ENCODE results near the gene GALNT17.

GRCh38 chr7:71511361-71511807 is 379.4 kb downstream of the GALNT17 start:
- TF ChIP-seq TAF1 (IDR thresholded peaks at IDR 0.05; ENCODE audit: low read depth) (no peak), RAD21 (conservative IDR thresholded peaks at IDR 0.05) (no peak), POLR2AphosphoS5 (IDR thresholded peaks at IDR 0.05) (no peak), SMC3 (conservative IDR thresholded peaks at IDR 0.05; ENCODE audit: poor library complexity) (no peak)
- TF ChIP-seq, protein P1, sequence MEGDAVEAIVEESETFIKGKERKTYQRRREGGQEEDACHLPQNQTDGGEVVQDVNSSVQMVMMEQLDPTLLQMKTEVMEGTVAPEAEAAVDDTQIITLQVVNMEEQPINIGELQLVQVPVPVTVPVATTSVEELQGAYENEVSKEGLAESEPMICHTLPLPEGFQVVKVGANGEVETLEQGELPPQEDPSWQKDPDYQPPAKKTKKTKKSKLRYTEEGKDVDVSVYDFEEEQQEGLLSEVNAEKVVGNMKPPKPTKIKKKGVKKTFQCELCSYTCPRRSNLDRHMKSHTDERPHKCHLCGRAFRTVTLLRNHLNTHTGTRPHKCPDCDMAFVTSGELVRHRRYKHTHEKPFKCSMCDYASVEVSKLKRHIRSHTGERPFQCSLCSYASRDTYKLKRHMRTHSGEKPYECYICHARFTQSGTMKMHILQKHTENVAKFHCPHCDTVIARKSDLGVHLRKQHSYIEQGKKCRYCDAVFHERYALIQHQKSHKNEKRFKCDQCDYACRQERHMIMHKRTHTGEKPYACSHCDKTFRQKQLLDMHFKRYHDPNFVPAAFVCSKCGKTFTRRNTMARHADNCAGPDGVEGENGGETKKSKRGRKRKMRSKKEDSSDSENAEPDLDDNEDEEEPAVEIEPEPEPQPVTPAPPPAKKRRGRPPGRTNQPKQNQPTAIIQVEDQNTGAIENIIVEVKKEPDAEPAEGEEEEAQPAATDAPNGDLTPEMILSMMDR (IDR thresholded peaks at IDR 0.05; ENCODE audit: poor library complexity, severe bottlenecking), result peak; percentile 34
- TF ChIP-seq, protein P2, sequence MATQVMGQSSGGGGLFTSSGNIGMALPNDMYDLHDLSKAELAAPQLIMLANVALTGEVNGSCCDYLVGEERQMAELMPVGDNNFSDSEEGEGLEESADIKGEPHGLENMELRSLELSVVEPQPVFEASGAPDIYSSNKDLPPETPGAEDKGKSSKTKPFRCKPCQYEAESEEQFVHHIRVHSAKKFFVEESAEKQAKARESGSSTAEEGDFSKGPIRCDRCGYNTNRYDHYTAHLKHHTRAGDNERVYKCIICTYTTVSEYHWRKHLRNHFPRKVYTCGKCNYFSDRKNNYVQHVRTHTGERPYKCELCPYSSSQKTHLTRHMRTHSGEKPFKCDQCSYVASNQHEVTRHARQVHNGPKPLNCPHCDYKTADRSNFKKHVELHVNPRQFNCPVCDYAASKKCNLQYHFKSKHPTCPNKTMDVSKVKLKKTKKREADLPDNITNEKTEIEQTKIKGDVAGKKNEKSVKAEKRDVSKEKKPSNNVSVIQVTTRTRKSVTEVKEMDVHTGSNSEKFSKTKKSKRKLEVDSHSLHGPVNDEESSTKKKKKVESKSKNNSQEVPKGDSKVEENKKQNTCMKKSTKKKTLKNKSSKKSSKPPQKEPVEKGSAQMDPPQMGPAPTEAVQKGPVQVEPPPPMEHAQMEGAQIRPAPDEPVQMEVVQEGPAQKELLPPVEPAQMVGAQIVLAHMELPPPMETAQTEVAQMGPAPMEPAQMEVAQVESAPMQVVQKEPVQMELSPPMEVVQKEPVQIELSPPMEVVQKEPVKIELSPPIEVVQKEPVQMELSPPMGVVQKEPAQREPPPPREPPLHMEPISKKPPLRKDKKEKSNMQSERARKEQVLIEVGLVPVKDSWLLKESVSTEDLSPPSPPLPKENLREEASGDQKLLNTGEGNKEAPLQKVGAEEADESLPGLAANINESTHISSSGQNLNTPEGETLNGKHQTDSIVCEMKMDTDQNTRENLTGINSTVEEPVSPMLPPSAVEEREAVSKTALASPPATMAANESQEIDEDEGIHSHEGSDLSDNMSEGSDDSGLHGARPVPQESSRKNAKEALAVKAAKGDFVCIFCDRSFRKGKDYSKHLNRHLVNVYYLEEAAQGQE (IDR thresholded peaks at IDR 0.05; ENCODE audit: borderline replicate concordance), result no peak

All from neural cell (in vitro differentiated cells).